GM23248 (cell line): ENCODE data around the gene HSD17B8.

Experiments used
- EZH2 ChIP-seq: fragments of 200-600 bp; sonication (generic); IDR thresholded peaks from 2 replicates; pipeline ENCODE4 v1.6.1; 2018; ENCODE audit warnings: antibody characterized with exemption, mild to moderate bottlenecking; ENCODE audit not compliant: insufficient read depth, poor library complexity, severe bottlenecking
- EZH2phosphoT487 ChIP-seq: fragments of 200-600 bp; sonication (generic); IDR thresholded peaks from 2 replicates; pipeline ENCODE4 v1.6.1; 2018; ENCODE audit warnings: antibody characterized with exemption, moderate library complexity, mild to moderate bottlenecking, low read depth; ENCODE audit not compliant: insufficient read depth

GRCh38 chr6:33156561-33156960 lies 47.9 kb upstream of the HSD17B8 start:
- TF ChIP-seq EZH2 (no peak), EZH2phosphoT487 (no peak)
